ENCODE data around the gene TLR2. TPM values are rescaled to one million over a fixed set of nuclear protein-coding genes. Genes with fewer than 3 reads are reported as not detected.
"Not testable (repeated sequence)": the region's sequence is repeated elsewhere in the genome, so short reads cannot be mapped to it uniquely, and the experiment has no call there.

TLR2 gene
- total RNA-seq, 1 donor from 2014 or later = 1.2 TPM

- peak; percentile 26 to 76 for DNase-seq (ENCODE audit: low read depth in 2 of 2)
Observed at GRCh38 chr4:153661215-153661822, 22.8 kb upstream of the TLR2 start.

GRCh38 chr4:153661908-153662307, 22.2 kb upstream of the TLR2 start:
- DNase-seq (ENCODE audit: low read depth in 2 of 2) = no peak

GRCh38 chr4:153663667-153664066, 20.4 kb upstream of the TLR2 start:
- no peak for DNase-seq (ENCODE audit: low read depth in 2 of 2)

- not testable (repeated sequence) for DNase-seq (ENCODE audit: low read depth in 2 of 2)
Observed at GRCh38 chr4:153666505-153666904, 17.6 kb upstream of the TLR2 start.

GRCh38 chr4:153668647-153669046, 15.4 kb upstream of the TLR2 start:
- no peak for DNase-seq (ENCODE audit: low read depth in 2 of 2)

DNA sequence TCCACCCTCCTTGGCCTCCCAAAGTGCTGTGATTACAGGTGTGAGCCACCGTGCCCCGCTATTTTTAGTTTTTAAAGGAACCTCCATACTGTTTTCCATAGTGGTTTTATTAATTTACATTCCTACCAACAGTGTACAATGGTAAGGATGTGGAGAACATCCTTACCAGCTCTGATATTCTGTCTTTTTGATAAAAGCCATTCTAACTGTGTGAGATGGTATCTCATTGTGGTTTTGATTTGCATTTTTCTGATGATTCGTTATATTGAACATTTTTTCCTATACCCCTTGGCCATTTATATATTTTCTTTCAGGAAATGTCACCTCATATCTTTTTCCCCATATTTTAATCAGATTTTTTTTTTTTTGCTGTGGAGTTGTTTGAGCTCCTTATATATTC, 14.2 kb upstream of the TLR2 start:
- no peak for DNase-seq (ENCODE audit: low read depth in 2 of 2)

GRCh38 chr4:153676486-153676885, 7.6 kb upstream of the TLR2 start:
- peak in 1 of 2 donors; percentile 56 for DNase-seq (ENCODE audit: low read depth in 2 of 2)

DNA sequence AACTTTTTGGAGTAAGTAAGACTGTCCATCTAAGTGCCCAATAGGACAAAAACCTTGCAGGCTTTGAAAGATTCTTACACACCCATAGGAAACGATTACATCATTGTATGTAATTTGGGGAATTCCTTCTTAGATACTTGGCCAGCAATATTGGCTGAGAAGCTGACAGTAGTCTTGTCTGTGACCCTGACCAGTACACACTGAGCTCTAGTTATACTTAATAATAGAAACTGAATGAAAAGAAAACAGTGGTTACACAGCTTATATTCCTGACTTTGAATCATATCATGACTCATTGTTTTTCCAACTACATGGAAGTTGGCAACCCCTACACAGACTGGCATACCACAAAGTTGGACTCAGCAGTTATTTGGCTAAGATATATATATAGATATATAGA, 7.1 kb upstream of the TLR2 start:
- peak; percentile 44 to 91 for DNase-seq (ENCODE audit: low read depth in 2 of 2)

DNA sequence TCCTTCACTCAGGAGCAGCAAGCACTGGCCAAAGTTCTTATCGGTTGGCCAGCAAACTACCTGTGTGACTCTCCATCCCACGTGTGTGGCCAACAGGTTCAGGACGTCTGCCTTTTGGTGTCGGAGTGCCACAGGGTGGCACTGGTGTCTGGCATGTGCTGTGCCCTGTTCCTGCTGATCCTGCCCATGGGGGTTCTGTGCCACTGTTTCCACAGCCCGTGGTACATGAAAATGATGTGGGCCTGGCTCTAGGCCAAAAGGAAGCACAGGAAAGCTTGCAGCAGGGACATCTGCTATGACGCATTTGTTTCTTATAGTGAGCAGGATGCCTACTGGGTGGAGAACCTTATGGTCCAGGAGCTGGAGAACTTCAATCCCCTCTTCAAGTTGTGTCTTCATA, 4.6 kb upstream of the TLR2 start:
- DNase-seq (ENCODE audit: low read depth in 2 of 2) = peak in 1 of 2 donors; percentile 16

DNA sequence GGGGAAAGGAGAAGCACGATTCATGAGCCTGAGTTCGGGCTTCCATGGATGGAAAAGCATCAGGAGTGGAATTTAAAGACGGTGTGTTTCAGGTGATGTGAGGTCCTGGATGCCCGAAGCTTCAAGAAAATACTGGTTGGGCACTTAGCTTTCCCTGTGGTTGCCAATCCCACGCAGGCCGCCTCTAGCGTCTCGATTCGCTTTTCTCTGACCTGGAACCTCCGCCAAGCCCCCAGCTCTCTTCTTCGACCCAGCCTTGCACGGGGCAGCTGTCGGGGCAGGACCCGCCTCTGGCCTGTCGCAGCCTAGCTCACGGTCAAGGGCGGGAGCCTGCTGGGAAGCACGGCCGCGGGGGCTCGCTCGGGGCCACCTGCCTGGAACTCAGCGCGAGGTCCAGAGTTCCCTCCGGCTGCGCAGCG, 308 bp upstream of the TLR2 start:
- DNase-seq (ENCODE audit: low read depth in 2 of 2) = no peak

GRCh38 chr4:153684971-153685371, 891 bp downstream of the TLR2 start:
- no peak for DNase-seq (ENCODE audit: low read depth in 2 of 2)

GRCh38 chr4:153704522-153704921, 20.4 kb downstream of the TLR2 start:
- DNase-seq (ENCODE audit: low read depth in 2 of 2) = no peak

DNA sequence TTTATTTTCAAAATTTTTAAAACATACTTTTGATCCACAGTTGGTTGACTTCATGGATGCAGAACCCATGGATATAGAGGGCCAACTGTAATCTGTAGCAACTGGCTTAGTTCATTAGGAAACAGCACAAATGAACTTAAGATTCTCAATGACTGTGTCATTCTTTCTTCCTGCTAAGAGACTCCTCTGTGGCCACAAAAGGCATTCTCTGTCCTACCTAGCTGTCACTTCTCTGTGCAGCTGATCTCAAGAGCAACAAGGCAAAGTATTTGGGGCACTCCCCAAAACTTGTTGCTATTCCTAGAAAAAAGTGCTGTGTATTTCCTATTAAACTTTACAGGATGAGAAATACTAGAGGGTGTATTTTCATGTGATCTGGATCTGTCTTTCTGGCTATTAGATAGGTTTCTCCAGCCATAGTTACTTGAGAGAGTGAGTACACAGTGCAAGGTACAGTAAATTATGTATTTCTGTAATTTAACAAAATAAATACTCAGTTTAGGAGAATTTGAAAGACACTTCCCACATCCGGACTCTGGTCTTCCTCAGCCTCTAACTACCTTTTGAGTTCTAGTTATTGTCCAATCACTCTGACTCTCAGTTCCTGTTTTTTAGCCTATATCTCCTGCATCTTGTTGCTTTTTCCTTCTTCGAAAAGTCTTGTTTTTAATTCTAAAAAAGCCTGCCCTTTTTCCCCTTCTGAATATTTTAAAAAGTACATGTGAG, 21.8 kb downstream of the TLR2 start:
- DNase-seq (ENCODE audit: low read depth in 2 of 2) = no peak

GRCh38 chr4:153706519-153706918, 22.4 kb downstream of the TLR2 start:
- no peak for DNase-seq (ENCODE audit: low read depth in 2 of 2)

- DNase-seq (ENCODE audit: low read depth in 2 of 2) = no peak
Observed at GRCh38 chr4:153710681-153711080, 26.6 kb downstream of the TLR2 start.

- peak in 1 of 2 donors; percentile 13 for DNase-seq (ENCODE audit: low read depth in 2 of 2)
Observed at GRCh38 chr4:153713866-153714646, 30.0 kb downstream of the TLR2 start.

- no peak for DNase-seq (ENCODE audit: low read depth in 2 of 2)
Observed at GRCh38 chr4:153722036-153722435, 38.0 kb downstream of the TLR2 start.

DNA sequence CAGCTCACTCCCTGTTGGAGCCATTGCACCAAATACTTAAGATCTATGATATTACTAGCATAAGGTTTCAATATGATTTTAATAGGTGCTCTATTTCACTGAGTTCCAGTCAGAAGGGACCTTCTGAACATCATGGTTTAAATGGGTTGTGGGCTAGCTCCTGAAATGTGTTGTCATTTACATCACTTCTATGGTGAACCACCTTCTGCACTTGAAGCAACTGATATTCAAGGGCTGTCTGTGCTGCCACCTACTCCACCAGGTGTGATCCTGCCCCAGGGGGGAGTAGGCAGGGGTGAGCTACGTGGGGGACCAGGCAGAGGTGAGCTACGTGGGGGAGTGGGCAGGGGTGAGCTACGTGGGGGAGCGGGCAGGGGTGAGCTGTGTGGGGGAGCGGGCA, 40.5 kb downstream of the TLR2 start:
- no peak for DNase-seq (ENCODE audit: low read depth in 2 of 2)

DNA sequence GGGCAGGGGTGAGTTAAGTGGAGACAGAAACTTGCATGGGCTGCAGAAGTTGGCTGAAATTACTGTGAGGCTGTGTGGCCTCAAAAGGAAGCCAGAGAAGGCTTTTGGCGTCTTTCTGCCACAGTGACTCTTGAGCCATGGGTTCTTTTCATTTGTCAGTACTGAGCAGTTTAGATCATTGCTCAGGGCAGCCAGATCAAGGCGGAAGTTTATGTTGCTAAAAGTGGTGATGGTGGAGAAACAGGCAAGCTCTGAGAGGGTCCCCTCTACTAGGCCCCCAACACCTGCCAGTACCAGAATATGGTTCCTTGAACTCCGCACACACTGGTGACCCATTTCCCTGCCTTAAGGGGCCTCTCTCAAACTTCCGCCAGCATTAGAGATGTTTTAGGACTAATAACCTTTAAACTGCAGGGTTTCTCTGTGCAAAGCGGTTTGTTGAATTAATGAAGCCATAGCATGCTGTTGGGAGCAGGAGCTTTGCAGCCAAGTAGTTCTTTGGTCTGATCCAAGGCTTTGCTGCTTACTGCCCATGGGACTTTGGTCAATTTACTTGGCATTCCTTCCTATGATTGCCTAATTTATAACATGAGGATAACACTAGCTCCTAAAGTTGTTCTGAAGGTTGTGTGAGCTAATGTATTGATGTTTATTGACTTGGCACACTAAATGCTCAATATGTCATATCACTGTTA, 41.2 kb downstream of the TLR2 start:
- DNase-seq (ENCODE audit: low read depth in 2 of 2) = no peak

- DNase-seq (ENCODE audit: low read depth in 2 of 2) = no peak
Observed at GRCh38 chr4:153725831-153726154, 41.7 kb downstream of the TLR2 start.

DNA sequence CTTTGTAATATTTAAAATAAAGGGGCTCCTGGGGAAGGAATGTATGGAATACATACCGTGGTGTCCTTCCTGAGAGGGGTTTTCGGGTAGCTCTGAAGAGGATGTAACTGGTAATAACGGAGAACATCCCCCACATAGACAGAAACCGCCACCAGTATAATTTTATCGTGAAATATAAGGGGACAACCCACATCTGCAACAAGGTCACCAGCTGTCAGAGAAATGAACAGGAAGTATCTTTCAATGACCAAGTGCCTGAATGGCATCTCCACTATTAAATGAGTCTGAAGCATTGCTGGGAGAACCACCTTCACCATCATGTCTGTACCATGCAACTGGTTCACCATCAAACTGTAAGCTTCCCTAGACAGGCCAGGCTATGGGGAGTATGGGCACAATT, 44.1 kb downstream of the TLR2 start:
- no peak for DNase-seq (ENCODE audit: low read depth in 2 of 2)

DNA sequence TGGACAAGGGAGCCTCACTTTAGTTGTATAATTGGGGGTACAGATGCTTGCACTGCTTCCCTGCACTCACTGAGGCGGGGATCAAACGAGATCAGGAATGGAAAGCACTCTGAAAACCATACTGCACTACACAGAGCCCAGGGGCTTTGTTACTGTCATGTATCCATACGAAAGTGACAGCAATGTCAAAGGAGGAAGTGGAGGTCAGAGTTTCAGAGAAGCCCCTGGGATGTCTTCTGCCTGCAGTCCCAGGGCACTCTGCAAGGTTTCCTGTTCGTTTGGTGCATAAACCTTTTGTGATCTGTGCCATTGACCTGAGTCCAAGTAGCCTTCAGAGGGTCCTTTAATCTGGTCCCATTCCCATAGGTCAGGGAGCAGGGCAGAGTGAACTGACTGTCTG, 44.6 kb downstream of the TLR2 start:
- DNase-seq (ENCODE audit: low read depth in 2 of 2) = no peak
